GM10248 (cell line): ENCODE data around the gene TRMT2A.

ENCODE experiments used
- CTCF ChIA-PET: fragments of 300-600 bp; sonication (Branson Sonifier 250); formaldehyde crosslinking; extraction: SDS; loops from one replicate; lab custom pipeline; 2021; ENCODE audit warnings: antibody characterized with exemption; lab: Yijun Ruan, JAX
- POLR2A ChIA-PET: fragments of 350-650 bp; sonication (Branson Sonifier 250); formaldehyde crosslinking; extraction: SDS; loops from one replicate; lab custom pipeline; 2020; ENCODE audit warnings: antibody characterized with exemption; lab: Yijun Ruan, JAX
- DNase-seq: peaks from one replicate; pipeline ENCODE4 v3.0.0; 2012; ENCODE audit errors: extremely low spot score
- CTCF ChIP-seq: IDR thresholded peaks from 2 replicates; pipeline ENCODE4 v1.5.1; 2012; ENCODE audit warnings: mild to moderate bottlenecking, low read depth; ENCODE audit errors: extremely low read depth, missing control alignments, control extremely low read depth

Gene TRMT2A

GRCh38 chr22:20084547-20085413 is 32.2 kb downstream of the TRMT2A start:
- POLR2A ChIA-PET, result no interaction called here
- DNase-seq, result no peak
- CTCF ChIA-PET, result interaction anchor here (1.7 kb wide), 1 partner anchor 10 kb away, joined by 6 read pairs; no protein-coding TSS in a partner anchor
- TF ChIP-seq CTCF, result peak; percentile 30

GRCh38 chr22:20083891-20084546 is 33.0 kb downstream of the TRMT2A start:
- TF ChIP-seq CTCF, result no peak
- DNase-seq, result no peak
- ChIA-PET CTCF (no interaction called here), POLR2A (no interaction called here)

GRCh38 chr22:20083157-20083890 is 33.7 kb downstream of the TRMT2A start:
- ChIA-PET POLR2A (no interaction called here), CTCF (interaction anchor here (1.8 kb wide), 1 partner anchor 10 kb away, joined by 4 read pairs; no protein-coding TSS in a partner anchor)
- DNase-seq, result no peak
- TF ChIP-seq CTCF, result no peak

- CTCF ChIA-PET, result interaction anchor here (1.8 kb wide), 1 partner anchor 8 kb away, joined by 4 read pairs; no protein-coding TSS in a partner anchor
- DNase-seq, result no peak
- POLR2A ChIA-PET, result no interaction called here
- TF ChIP-seq CTCF, result no peak
Measured at GRCh38 chr22:20080776-20081654, 36.0 kb downstream of the TRMT2A start.

- TF ChIP-seq CTCF, result no peak
- ChIA-PET POLR2A (no interaction called here), CTCF (interaction anchor here (1.0 kb wide), 1 partner anchor 350 kb away, joined by 3 read pairs; no protein-coding TSS in a partner anchor)
- peak; percentile 87 for DNase-seq
Measured at GRCh38 chr22:20080445-20080775, 36.6 kb downstream of the TRMT2A start.
